Measurements from ENCODE around the gene PXDC1. TPM values are rescaled to one million over a fixed set of nuclear protein-coding genes. Genes with fewer than 3 reads are reported as not detected.

Gene PXDC1
- total RNA-seq, 1 experiment from 2014 or later: 18.2 TPM

DNA sequence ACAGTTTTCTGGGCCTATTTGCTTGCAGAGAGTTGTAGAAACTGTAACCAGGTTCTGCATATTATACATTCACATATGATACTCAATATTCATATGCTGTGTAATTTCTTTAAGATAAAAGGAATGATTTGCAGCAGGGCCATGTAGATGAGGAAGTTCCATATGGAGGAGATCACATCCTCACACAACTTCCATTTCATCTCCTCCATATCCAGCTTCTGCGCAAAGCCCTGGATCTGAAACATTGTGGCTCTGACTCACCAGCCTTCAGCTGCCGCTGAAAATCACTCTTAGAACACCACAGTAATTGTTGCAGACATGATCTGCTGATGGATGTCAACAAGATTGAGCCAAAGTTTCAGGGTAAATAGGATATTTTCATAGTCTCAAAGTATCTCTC, 57.7 kb downstream of the PXDC1 start:
- CTCF ChIA-PET: no interaction called here
- Mint-ChIP-seq H3K27ac (ENCODE audit: unreplicated experiment) (no peak overlapping the region), H3K27me3 (ENCODE audit: unreplicated experiment) (peaks cover 21% of the 10 kb centered on the region), H3K4me1 (ENCODE audit: low read depth, unreplicated experiment) (no peaks in the 10 kb centered on the region), H3K4me3 (ENCODE audit: low read depth, unreplicated experiment) (no peak overlapping the region), H3K36me3 (ENCODE audit: insufficient read depth, unreplicated experiment) (no peaks in the 10 kb centered on the region), H3K9me3 (ENCODE audit: low read depth, unreplicated experiment) (no peaks in the 10 kb centered on the region)
- no peak for TF ChIP-seq CTCF (IDR thresholded peaks at IDR 0.05; ENCODE audit: unreplicated experiment)
- no peak for DNase-seq
- intact Hi-C loops (cut with micrococcal nuclease; ENCODE audit: unreplicated experiment): no loop called here
- BruUV-seq (replicated peaks): no TSS peak

DNA sequence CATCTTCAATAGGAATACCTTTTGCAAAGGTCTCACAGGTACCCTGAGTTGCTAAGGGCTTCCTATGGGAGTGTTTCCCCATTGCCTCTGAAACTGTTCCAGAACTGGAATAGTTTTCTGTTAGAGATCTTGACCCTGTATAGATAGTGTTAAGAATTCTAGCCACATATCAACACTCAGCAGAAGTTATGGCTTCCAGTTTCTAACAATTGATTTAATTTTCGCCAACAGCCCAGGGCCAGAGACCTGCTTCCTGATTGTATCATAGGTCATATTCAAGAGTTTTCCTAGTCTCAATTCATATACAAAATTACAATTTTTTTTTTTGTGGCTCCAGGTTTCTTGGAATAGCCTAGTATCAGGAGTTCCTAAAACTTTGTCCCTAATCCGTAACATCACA, 61.0 kb downstream of the PXDC1 start:
- intact Hi-C loops (cut with micrococcal nuclease; ENCODE audit: unreplicated experiment): no loop called here
- Mint-ChIP-seq H3K36me3 (ENCODE audit: insufficient read depth, unreplicated experiment) (no peaks in the 10 kb centered on the region), H3K27me3 (ENCODE audit: unreplicated experiment) (peaks cover 8% of the 10 kb centered on the region), H3K4me1 (ENCODE audit: low read depth, unreplicated experiment) (no peaks in the 10 kb centered on the region), H3K4me3 (ENCODE audit: low read depth, unreplicated experiment) (no peak overlapping the region), H3K9me3 (ENCODE audit: low read depth, unreplicated experiment) (no peaks in the 10 kb centered on the region), H3K27ac (ENCODE audit: unreplicated experiment) (no peak overlapping the region)
- TF ChIP-seq CTCF (IDR thresholded peaks at IDR 0.05; ENCODE audit: unreplicated experiment): no peak
- CTCF ChIA-PET: no interaction called here
- no TSS peak for BruUV-seq (replicated peaks)
- no peak for DNase-seq

DNA sequence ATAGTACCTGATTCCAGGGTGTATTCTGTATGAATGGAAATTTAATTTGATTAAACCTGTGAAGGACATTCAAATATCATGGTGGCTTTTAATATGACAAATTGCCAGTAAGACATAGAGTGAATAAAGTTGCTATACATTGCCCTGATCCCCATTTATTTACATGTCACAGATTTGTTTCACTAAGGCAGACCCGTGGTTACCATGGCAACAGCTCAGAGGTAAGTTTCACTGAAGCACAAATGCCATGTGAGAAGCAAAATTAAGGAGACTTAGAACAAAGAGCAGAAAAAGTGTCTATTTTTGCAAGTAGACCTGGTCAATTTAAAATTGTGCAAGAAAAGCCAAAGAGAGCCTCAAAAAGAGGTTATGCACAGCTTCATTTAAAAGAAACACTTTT, 63.7 kb downstream of the PXDC1 start:
- no peak overlapping the region for H3K4me3 Mint-ChIP-seq (ENCODE audit: low read depth, unreplicated experiment)
- no peaks in the 10 kb centered on the region for H3K4me1 Mint-ChIP-seq (ENCODE audit: low read depth, unreplicated experiment)
- intact Hi-C loops (cut with micrococcal nuclease; ENCODE audit: unreplicated experiment): no loop called here
- no peak overlapping the region for H3K27ac Mint-ChIP-seq (ENCODE audit: unreplicated experiment)
- TF ChIP-seq CTCF (IDR thresholded peaks at IDR 0.05; ENCODE audit: unreplicated experiment): no peak
- H3K9me3 Mint-ChIP-seq (ENCODE audit: low read depth, unreplicated experiment): no peaks in the 10 kb centered on the region
- peaks cover 18% of the 10 kb centered on the region for H3K27me3 Mint-ChIP-seq (ENCODE audit: unreplicated experiment)
- no TSS peak for BruUV-seq (replicated peaks)
- CTCF ChIA-PET: no interaction called here
- no peaks in the 10 kb centered on the region for H3K36me3 Mint-ChIP-seq (ENCODE audit: insufficient read depth, unreplicated experiment)
- no peak for DNase-seq

DNA sequence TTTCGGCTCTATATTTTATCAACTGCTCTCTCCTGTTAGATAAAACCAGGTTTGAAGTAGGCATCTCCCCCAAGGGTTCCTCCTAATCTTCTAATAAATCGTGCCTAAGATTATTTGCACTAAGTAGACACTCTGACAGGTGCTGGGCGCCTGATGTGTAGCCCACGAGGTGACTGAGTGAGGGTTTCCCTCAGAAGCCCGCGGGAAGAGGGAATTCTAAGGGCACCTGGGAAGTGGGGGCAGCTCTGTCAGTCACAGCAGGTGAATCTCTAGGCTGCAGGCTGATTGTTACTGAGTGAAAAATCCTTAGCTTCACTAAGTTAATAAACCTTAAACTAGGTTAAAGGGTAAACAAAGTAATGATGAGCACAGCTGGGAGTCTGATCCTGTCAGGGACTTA, 68.2 kb downstream of the PXDC1 start:
- BruUV-seq (replicated peaks): no TSS peak
- no peaks in the 10 kb centered on the region for H3K36me3 Mint-ChIP-seq (ENCODE audit: insufficient read depth, unreplicated experiment)
- DNase-seq: no peak
- CTCF ChIA-PET: interaction anchor here (0.6 kb wide), 2 partner anchors 202 to 939 kb away, joined by 3 to 4 read pairs; no protein-coding TSS in a partner anchor
- no peaks in the 10 kb centered on the region for H3K4me1 Mint-ChIP-seq (ENCODE audit: low read depth, unreplicated experiment)
- H3K27me3 Mint-ChIP-seq (ENCODE audit: unreplicated experiment): peaks cover 56% of the 10 kb centered on the region
- no peak for TF ChIP-seq CTCF (IDR thresholded peaks at IDR 0.05; ENCODE audit: unreplicated experiment)
- no peak overlapping the region for H3K27ac Mint-ChIP-seq (ENCODE audit: unreplicated experiment)
- peaks cover 4% of the 10 kb centered on the region for H3K9me3 Mint-ChIP-seq (ENCODE audit: low read depth, unreplicated experiment)
- intact Hi-C loops (cut with micrococcal nuclease; ENCODE audit: unreplicated experiment): no loop called here
- H3K4me3 Mint-ChIP-seq (ENCODE audit: low read depth, unreplicated experiment): no peak overlapping the region

All from Calu3 (cell line).